Keratinocyte (primary cell): ENCODE data around the gene TIMM10B. TPM values are rescaled to one million over a fixed set of nuclear protein-coding genes. Genes with fewer than 3 reads are reported as not detected.

ENCODE experiments used
- DNase-seq: peaks from one replicate; pipeline ENCODE4 v3.0.0-alpha.2; 2011; ENCODE audit warnings: low read depth, missing footprints, low spot score
- FAIRE-seq: peaks from 2 replicates; lab custom pipeline; 2011; peaks lifted over from hg19 to GRCh38; lab: Jason Lieb, UNC
- H2AFZ ChIP-seq: 2 replicates; pipeline ENCODE4 v1.6.0; 2012; ENCODE audit warnings: low read length, control low read depth, inconsistent platforms; ENCODE audit not compliant: control insufficient read depth
- H3K27ac ChIP-seq: 2 replicates; pipeline ENCODE4 v1.5.1; 2011; ENCODE audit warnings: low read length; ENCODE audit not compliant: control insufficient read depth, insufficient read depth
- H3K27me3 ChIP-seq: 3 replicates; pipeline ENCODE4 v1.6.0; 2011; ENCODE audit warnings: low read length; ENCODE audit not compliant: control insufficient read depth, insufficient read depth; ENCODE audit errors: extremely low read depth
- H3K36me3 ChIP-seq, 2 experiments: 2 replicates in 1 of 2; 3 replicates in 1 of 2; pipeline ENCODE4 v1.5.1; 2011; ENCODE audit warnings: low read length in 2 of 2, mild to moderate bottlenecking in 1 of 2; ENCODE audit not compliant: control insufficient read depth in 2 of 2, insufficient read depth in 2 of 2; ENCODE audit errors: extremely low read depth in 1 of 2
- H3K4me1 ChIP-seq: 3 replicates; pipeline ENCODE4 v1.5.1; 2011; ENCODE audit warnings: low read length; ENCODE audit not compliant: control insufficient read depth, insufficient read depth; ENCODE audit errors: extremely low read depth
- H3K4me2 ChIP-seq: 3 replicates; pipeline ENCODE4 v1.6.0; 2011; ENCODE audit warnings: low read depth, low read length; ENCODE audit not compliant: control insufficient read depth, insufficient read depth; ENCODE audit errors: extremely low read depth
- H3K4me3 ChIP-seq, 3 experiments: fragments of 200-600 bp in 1 of 3; sonication (generic) in 1 of 3; 2 replicates in 2 of 3; 3 replicates in 1 of 3; pipeline ENCODE4 v1.5.1; 2011 to 2016; ENCODE audit warnings: low read length in 3 of 3, mild to moderate bottlenecking in 3 of 3, control low read depth in 2 of 3, inconsistent platforms in 1 of 3, low read depth in 1 of 3, mixed read lengths in 1 of 3, mixed run types in 1 of 3, moderate library complexity in 1 of 3; ENCODE audit not compliant: control insufficient read depth in 2 of 3, insufficient read depth in 2 of 3; ENCODE audit errors: extremely low read depth in 1 of 3
- H3K79me2 ChIP-seq: 2 replicates; pipeline ENCODE4 v1.6.0; 2012; ENCODE audit warnings: low read length; ENCODE audit not compliant: control insufficient read depth, insufficient read depth
- H3K9ac ChIP-seq: 3 replicates; pipeline ENCODE4 v1.6.0; 2011; ENCODE audit warnings: low read length; ENCODE audit not compliant: control insufficient read depth, insufficient read depth; ENCODE audit errors: extremely low read depth
- H3K9me1 ChIP-seq: 3 replicates; pipeline ENCODE4 v1.6.0; 2011; ENCODE audit warnings: low read length; ENCODE audit not compliant: control insufficient read depth, insufficient read depth; ENCODE audit errors: extremely low read depth
- H3K9me3 ChIP-seq: 2 replicates; pipeline ENCODE4 v1.5.1; 2012; ENCODE audit warnings: low read depth, low read length; ENCODE audit not compliant: control insufficient read depth
- H4K20me1 ChIP-seq: 3 replicates; pipeline ENCODE4 v1.6.0; 2011; ENCODE audit warnings: low read length; ENCODE audit not compliant: control insufficient read depth, insufficient read depth; ENCODE audit errors: extremely low read depth
- CTCF ChIP-seq, 3 experiments: IDR thresholded peaks in 1 of 3; conservative IDR thresholded peaks in 1 of 3; optimal IDR thresholded peaks in 1 of 3; 2 replicates in 2 of 3; 3 replicates in 1 of 3; pipeline versions ENCODE3 to v1.5.1; 2011; ENCODE audit warnings: low read length in 3 of 3, mild to moderate bottlenecking in 3 of 3, moderate library complexity in 2 of 3, control low read depth in 1 of 3, inconsistent platforms in 1 of 3; ENCODE audit not compliant: insufficient read depth in 2 of 3; ENCODE audit errors: extremely low read depth in 1 of 3
- EZH2 ChIP-seq: IDR thresholded peaks from one replicate; pipeline ENCODE4 v1.6.1; 2012; ENCODE audit warnings: inconsistent platforms, mild to moderate bottlenecking, low read length, moderate library complexity
- dilution Hi-C: fragments of 300-500 bp; cut with MboI; formaldehyde crosslinking; loops from one replicate; pipeline ENCODE4 v1.7.0; 2020; ENCODE audit warnings: low sequenced_read_pairs; ENCODE audit not compliant: extremely low pct_ligation_motif_present
- polyA plus RNA-seq, 5 experiments: library from polyadenylated mRNA; depleted of rRNA in 3 of 5; stranded (reverse) in 3 of 5; stranded (forward) in 1 of 5; unstranded in 1 of 5; fragments of >200 nt; gene quantifications; 1 replicate in 1 of 5; 2 replicates in 3 of 5; 3 replicates in 1 of 5; pipeline versions ENCODE4 v1.2.1 to v1.2.3, GENCODE V29; 2011 to 2012; ENCODE audit warnings: missing spikeins in 2 of 5, low read depth in 1 of 5, low replicate concordance in 1 of 5

The TIMM10B gene
- polyA plus RNA-seq, 1 donor (not counting 4 experiments of a cell fraction or from before 2014, with no cell fraction given) = 34.1 TPM

DNA sequence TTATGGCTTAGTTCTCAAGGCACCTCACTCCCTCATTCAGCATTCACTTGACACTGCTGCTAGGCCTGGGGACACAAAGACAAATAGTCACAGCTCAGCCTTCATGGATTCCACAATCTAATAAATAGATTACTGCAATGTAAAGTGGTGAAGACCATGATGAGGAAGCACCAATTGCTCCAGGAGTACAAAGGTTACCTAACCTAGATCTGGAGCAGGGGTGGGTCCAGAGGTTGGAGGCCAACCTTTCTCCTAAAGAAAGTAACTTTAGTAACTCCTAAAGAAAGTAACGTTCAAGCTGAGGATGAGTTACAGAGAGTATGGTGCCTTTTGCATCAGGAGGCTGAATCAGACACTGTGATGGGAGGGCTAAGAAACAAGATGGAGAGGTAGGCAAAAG, 11.7 kb upstream of the TIMM10B start:
- Histone ChIP-seq H2AFZ (peak overlapping the region; percentile 77), H3K4me3 (no peak overlapping the region), H3K27ac (no peak overlapping the region), H3K27me3 (no peaks in the 10 kb centered on the region), H3K4me1 (peaks cover 17% of the 10 kb centered on the region), H3K9me3 (no peaks in the 10 kb centered on the region), H3K79me2 (peaks cover 6% of the 10 kb centered on the region), H3K9ac (no peak overlapping the region), H4K20me1 (no peaks in the 10 kb centered on the region), H3K36me3 (peaks cover 0 to 4% of the 10 kb centered on the region in 2 experiments), H3K4me2 (peak overlapping the region; percentile 54), H3K9me1 (no peaks in the 10 kb centered on the region)
- no peak for TF ChIP-seq CTCF (optimal IDR thresholded peaks at IDR 0.05 in 1 of 3, IDR thresholded peaks at IDR 0.05 in 1 of 3, conservative IDR thresholded peaks at IDR 0.05 in 1 of 3; ENCODE audit: extremely low read depth in 1 of 3, insufficient read depth in 2 of 3, low read length in 3 of 3)
- TF ChIP-seq EZH2 = no peak
- no peak for DNase-seq
- dilution Hi-C loops = no loop called here
- FAIRE-seq = no peak

DNA sequence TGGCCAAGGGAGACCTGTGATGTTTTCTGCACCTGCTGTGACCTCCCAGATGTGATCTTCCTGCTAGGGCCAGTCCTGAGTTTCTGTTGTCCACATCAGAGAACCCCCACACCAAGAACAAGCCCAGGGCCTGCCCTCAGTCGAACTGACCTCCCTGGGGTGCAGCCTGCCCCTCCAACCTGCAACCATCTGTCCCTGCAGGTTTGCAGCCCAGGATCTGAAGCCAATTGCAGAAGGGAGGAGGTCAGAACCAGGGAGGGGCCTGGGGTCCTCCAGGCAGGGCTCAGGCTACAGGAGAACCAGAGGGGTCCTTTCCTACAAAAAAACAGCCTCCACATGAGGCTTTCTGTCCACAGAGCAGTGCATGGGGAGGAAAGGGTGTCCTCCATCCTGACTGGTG, 8.4 kb upstream of the TIMM10B start:
- H3K9ac ChIP-seq = no peak overlapping the region
- DNase-seq (no peak), FAIRE-seq (no peak)
- peaks cover 6% of the 10 kb centered on the region for H3K79me2 ChIP-seq
- dilution Hi-C loops = no loop called here
- no peaks in the 10 kb centered on the region for H4K20me1 ChIP-seq
- peaks cover 20% of the 10 kb centered on the region for H3K4me1 ChIP-seq
- H3K27ac ChIP-seq = no peak overlapping the region
- H3K9me3 ChIP-seq = no peaks in the 10 kb centered on the region
- TF ChIP-seq CTCF (optimal IDR thresholded peaks at IDR 0.05 in 1 of 3, IDR thresholded peaks at IDR 0.05 in 1 of 3, conservative IDR thresholded peaks at IDR 0.05 in 1 of 3; ENCODE audit: extremely low read depth in 1 of 3, insufficient read depth in 2 of 3, low read length in 3 of 3) = no peak
- no peak for TF ChIP-seq EZH2
- no peak overlapping the region for H2AFZ ChIP-seq
- H3K4me3 ChIP-seq = peak overlapping the region; percentile 15 to 84 (median 72)
- peak overlapping the region; percentile 71 for H3K4me2 ChIP-seq
- peaks cover 15% of the 10 kb centered on the region in 2 experiments for H3K36me3 ChIP-seq
- H3K9me1 ChIP-seq = no peaks in the 10 kb centered on the region
- no peaks in the 10 kb centered on the region for H3K27me3 ChIP-seq
